Metanephros (tissue), 1 donor: ENCODE data around the gene ALDH3A1. TPM values are rescaled to one million over a fixed set of nuclear protein-coding genes. Genes with fewer than 3 reads are reported as not detected.

Experiments used
- total RNA-seq: library from RNA; depleted of rRNA; stranded (reverse); fragments of >200 nt; gene quantifications from one replicate; pipeline ENCODE4 v1.2.3, GENCODE V29; 2014

ALDH3A1 gene
- 3.6 TPM for total RNA-seq

DNA sequence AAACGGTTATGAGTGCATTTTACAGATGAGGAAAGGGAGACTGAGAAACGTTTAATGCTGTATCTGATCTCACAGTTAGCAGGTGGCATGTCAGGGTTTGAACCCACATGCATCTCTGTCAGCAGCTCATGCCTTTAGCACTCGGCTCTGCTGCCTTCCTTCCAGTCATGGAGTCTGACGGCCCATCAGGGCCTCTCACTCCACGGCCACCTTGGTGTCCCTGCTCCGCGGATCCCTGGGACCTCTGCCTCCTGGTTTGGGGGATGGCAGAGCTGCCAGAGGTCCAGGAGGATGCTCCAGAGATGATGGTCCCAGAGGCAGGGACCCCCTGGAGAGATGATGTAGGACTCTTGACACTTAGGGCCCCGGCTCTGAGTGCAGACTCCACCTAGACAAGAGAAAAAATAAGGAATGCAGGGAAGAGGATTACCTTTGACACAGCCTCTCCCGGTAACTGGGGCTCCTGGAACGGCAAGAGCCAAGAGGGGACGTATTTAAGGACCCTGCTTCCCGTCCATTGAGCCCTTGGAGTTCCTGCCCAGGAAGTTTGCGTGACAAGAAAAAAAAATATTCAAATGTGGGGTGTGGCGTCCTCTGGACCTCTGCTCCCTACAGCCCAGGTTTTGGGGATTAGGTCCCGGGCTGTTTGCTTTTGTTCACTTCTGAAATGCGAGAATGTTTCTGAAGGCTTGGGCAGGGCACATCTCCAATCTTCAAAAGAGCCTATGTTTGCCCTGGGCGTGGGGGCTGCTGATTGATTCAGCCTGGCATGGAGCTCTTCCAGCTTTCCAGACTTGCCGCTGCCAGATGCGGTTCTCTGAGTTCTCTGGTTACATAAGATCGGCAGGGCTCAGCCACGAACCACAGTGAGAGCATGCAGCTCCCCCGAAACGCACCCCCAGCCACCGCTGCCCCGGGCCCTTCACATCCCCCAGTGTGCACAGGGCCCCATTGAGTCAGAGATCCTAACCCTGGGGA lies at the start of gene ALDH3A1:
Gene ALDH3A1 (minus strand): TSS at position 470 of the 978 bp plus-strand sequence. CDS start 3,169 bp downstream, outside the sequence.

GRCh38 chr17:19716108-19717030 lies 31.7 kb downstream of the ALDH3A1 start, which contains the start of gene SLC47A2:
SLC47A2 (minus strand) TSS chr17:19716584; CDS start chr17:19716555, 29 bp downstream.

Other genes with a start within 250 kb of the ALDH3A1 start
- 20.4 TPM for gene SLC47A1, start 214.4 kb downstream of the ALDH3A1 start, total RNA-seq
- 83.9 TPM for gene ALDH3A2, start 99.5 kb downstream of the ALDH3A1 start, total RNA-seq
- gene SLC47A2, start 31.7 kb downstream of the ALDH3A1 start, total RNA-seq, result 6.2 TPM
- gene ULK2, start 119.6 kb upstream of the ALDH3A1 start, total RNA-seq, result 26.6 TPM
- gene AKAP10, start 229.5 kb upstream of the ALDH3A1 start, total RNA-seq, result 34.2 TPM